B cell (primary cell): ENCODE measurements around the gene PSEN1.

Experiments used
- EZH2 ChIP-seq: IDR thresholded peaks from 2 replicates; pipeline ENCODE4 v1.6.1; 2012; ENCODE audit warnings: borderline replicate concordance, low read depth, mild to moderate bottlenecking, moderate library complexity, low read length; ENCODE audit not compliant: insufficient read depth, poor library complexity, severe bottlenecking
- TF ChIP-seq, protein P1 (sequence below): fragments of 200-600 bp; IDR thresholded peaks from one replicate; pipeline ENCODE4 v1.8.0; 2022; ENCODE audit warnings: antibody characterized with exemption, mild to moderate bottlenecking

- TF ChIP-seq, protein P1, sequence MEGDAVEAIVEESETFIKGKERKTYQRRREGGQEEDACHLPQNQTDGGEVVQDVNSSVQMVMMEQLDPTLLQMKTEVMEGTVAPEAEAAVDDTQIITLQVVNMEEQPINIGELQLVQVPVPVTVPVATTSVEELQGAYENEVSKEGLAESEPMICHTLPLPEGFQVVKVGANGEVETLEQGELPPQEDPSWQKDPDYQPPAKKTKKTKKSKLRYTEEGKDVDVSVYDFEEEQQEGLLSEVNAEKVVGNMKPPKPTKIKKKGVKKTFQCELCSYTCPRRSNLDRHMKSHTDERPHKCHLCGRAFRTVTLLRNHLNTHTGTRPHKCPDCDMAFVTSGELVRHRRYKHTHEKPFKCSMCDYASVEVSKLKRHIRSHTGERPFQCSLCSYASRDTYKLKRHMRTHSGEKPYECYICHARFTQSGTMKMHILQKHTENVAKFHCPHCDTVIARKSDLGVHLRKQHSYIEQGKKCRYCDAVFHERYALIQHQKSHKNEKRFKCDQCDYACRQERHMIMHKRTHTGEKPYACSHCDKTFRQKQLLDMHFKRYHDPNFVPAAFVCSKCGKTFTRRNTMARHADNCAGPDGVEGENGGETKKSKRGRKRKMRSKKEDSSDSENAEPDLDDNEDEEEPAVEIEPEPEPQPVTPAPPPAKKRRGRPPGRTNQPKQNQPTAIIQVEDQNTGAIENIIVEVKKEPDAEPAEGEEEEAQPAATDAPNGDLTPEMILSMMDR: no peak
- TF ChIP-seq EZH2: no peak
Observed at GRCh38 chr14:73133795-73134194, 2.5 kb upstream of the PSEN1 start.
